HG03460 (cell line): ENCODE data around the gene TMEM238.
"Not testable (repeated sequence)": the region's sequence is repeated elsewhere in the genome, so short reads cannot be mapped to it uniquely, and the experiment has no call there.

Source experiments
- ATAC-seq: cut with Tn5 transposase; IDR thresholded peaks from one replicate; pipeline ENCODE4 v1.9.1; 2021; ENCODE audit not compliant: unreplicated experiment

Gene TMEM238

GRCh38 chr19:55341595-55342531, 42.2 kb downstream of the TMEM238 start:
- no peak for ATAC-seq

DNA sequence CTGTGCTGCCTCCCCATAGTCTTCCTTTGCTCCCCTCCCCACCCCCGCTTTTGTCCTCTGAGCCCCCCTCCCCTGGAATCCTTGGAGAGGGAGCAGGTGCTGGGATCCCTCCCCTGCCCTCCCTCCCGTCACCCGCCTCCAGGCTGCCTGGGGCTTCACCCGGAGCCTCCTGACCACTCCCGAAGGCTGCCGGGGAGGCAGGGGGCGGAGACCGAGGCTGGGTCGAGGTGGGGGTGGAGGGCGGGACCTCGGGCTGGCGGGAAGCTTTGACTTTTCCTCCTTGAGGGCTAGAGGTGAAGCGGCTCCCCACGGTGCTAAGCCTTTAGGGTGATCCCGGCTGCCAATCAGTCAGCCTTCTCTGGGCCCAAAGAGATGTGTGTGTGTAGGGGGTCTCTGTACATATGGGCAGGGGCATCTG, 42.9 kb downstream of the TMEM238 start:
- no peak for ATAC-seq

GRCh38 chr19:55340784-55341147, 43.3 kb downstream of the TMEM238 start:
- no peak for ATAC-seq

DNA sequence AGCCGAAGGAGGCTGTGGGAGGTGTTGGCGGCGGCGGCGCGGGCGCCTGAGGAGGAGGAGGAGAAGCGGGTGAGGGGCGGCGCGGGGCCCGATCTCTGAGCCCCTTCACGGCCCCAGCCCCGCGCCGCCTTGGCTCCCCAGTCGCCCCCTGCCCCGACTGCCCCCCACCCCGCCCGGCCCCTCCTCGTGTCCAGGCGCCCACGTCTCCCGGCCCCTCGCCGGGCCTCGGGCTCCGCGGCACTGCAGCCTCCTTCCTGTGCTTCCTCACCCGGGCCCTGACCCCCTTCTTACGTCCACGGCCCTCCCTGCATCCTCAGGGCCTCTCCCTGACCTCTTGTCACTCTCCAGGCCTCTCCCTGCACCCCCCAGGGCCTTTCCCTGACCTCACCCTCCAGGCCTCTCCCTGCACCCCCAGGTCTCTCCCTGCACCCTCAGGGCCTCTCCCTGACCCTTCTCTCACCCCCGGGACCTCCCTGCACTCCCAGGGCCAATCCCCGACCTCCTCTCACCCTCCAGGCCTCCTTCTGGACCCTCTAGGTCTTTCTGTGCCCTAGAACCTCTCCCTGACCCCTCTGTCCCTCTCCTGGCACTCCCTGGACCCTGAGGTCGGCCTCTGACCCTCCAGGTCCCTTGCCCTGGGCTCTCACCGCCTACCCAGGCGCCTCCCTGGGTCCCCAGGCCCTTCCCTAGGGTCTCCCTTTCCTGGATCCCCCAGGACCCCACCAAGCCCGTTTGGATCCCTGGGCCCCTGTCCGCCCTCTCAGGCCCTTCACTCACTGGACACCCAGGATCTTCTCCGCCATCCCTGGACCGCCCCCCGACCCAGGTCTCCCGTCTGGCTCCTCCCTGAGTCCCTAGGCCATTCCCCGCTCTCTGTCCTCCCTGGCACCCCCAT, 44.0 kb downstream of the TMEM238 start:
- no peak for ATAC-seq

DNA sequence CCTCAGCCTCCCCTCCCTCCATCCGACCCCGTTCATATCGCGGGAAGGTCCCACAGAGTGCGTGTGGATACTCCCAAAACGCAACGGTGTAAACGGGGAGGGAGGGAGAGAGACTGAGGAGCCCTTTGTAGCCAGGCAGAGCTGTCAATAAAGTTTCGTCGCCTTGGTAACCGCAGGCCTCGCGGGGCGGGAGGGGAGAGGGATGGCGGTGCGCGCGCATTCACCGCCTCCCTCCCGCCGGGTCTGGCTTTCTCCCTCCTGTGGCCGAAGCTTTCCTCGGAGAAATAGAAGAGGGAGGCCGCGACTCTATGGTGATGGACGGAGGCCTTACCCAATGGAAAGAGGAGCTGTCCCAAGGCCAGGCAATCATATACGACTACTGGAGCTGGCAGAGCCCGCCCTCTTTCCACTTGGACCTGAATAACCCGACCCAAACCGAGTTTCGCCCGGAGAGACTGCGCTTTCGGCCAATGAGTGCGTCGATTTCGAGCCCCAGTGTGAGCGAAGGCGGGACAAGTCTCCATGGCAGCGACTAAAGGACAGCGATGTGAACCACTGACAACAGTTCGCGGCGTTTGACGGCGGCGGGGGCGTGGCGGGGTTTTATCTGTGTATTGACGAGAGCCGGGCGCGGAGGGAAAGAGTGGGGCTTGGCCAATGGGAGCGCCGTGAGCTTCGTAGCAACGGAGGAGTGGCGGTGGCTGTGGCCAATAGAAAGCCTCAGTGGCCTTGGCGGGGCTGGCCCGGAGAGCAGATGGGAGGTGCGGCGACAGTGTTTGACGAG, 44.8 kb downstream of the TMEM238 start, which contains the start of gene KMT5C:
Gene KMT5C (plus strand): TSS at position 772 of the 784 bp plus-strand sequence. CDS start 2,061 bp downstream, outside the sequence.
- peak; percentile 79 for ATAC-seq

GRCh38 chr19:55336101-55336500, 48.0 kb downstream of the TMEM238 start:
- ATAC-seq = no peak

- ATAC-seq = no peak
These were observed 50.2 kb downstream of the TMEM238 start for GRCh38 chr19:55333870-55334269.

GRCh38 chr19:55329791-55330190, 54.3 kb downstream of the TMEM238 start:
- not testable (repeated sequence) for ATAC-seq
